Fibroblast of lung (primary cell): ENCODE measurements around the gene KCNJ4. TPM values are rescaled to one million over a fixed set of nuclear protein-coding genes. Genes with fewer than 3 reads are reported as not detected.

Experiments
- DNase-seq, 2 donors: peaks; one replicate each; pipeline versions ENCODE4 v3.0.0 to v3.0.0-alpha.2; 2010; ENCODE audit warnings: low read depth in 2 of 2
- H2AFZ ChIP-seq: 2 replicates; pipeline ENCODE4 v1.5.1; 2012; ENCODE audit warnings: low read length, control low read depth, inconsistent platforms
- H3K27ac ChIP-seq: 2 replicates; pipeline ENCODE4 v1.5.1; 2011; ENCODE audit warnings: low read length, control low read depth; ENCODE audit not compliant: insufficient read depth
- H3K27me3 ChIP-seq: 2 replicates; pipeline ENCODE4 v1.5.1; 2011; ENCODE audit warnings: mild to moderate bottlenecking, low read length; ENCODE audit not compliant: control insufficient read depth, insufficient read depth
- H3K36me3 ChIP-seq: 2 replicates; pipeline ENCODE4 v1.5.1; 2011; ENCODE audit warnings: low read length; ENCODE audit not compliant: control insufficient read depth, insufficient read depth
- H3K4me1 ChIP-seq: 2 replicates; pipeline ENCODE4 v1.5.1; 2011; ENCODE audit warnings: low read length; ENCODE audit not compliant: control insufficient read depth, insufficient read depth; ENCODE audit errors: extremely low read depth
- H3K4me2 ChIP-seq: 2 replicates; pipeline ENCODE4 v1.5.1; 2011; ENCODE audit warnings: low read length, control low read depth; ENCODE audit not compliant: insufficient read depth; ENCODE audit errors: extremely low read depth
- H3K4me3 ChIP-seq, 4 experiments: fragments of 200-600 bp in 1 of 4; sonication (generic) in 1 of 4; replicated peaks in 1 of 4; 2 replicates each; pipeline ENCODE4 v1.5.1; 2011 to 2016; ENCODE audit warnings: low read length in 4 of 4, low read depth in 3 of 4, mild to moderate bottlenecking in 3 of 4, control low read depth in 2 of 4, inconsistent platforms in 1 of 4, mixed read lengths in 1 of 4; ENCODE audit not compliant: insufficient read depth in 1 of 4; ENCODE audit errors: control extremely low read depth in 1 of 4
- H3K79me2 ChIP-seq: 2 replicates; pipeline ENCODE4 v1.5.1; 2012; ENCODE audit warnings: mild to moderate bottlenecking, low read length, inconsistent platforms; ENCODE audit not compliant: control insufficient read depth, insufficient read depth
- H3K9ac ChIP-seq: 2 replicates; pipeline ENCODE4 v1.5.1; 2011; ENCODE audit warnings: mild to moderate bottlenecking, low read length, control low read depth; ENCODE audit not compliant: insufficient read depth
- H3K9me3 ChIP-seq: 2 replicates; pipeline ENCODE4 v1.5.1; 2012; ENCODE audit warnings: low read depth, low read length; ENCODE audit not compliant: control insufficient read depth, insufficient read depth
- H4K20me1 ChIP-seq: 2 replicates; pipeline ENCODE4 v1.5.1; 2011; ENCODE audit warnings: low read length; ENCODE audit not compliant: control insufficient read depth, insufficient read depth; ENCODE audit errors: extremely low read depth
- CTCF ChIP-seq, 2 donors: IDR thresholded peaks in 1 of 2; conservative IDR thresholded peaks in 1 of 2; 1 replicate in 1 of 2; 2 replicates in 1 of 2; pipeline ENCODE4 v1.5.1; 2011 to 2012; ENCODE audit warnings: low read length in 2 of 2, control low read depth in 1 of 2, inconsistent platforms in 1 of 2, low read depth in 1 of 2, mild to moderate bottlenecking in 1 of 2
- EZH2 ChIP-seq: IDR thresholded peaks from 2 replicates; pipeline ENCODE4 v1.5.1; 2012; ENCODE audit warnings: low read length, control low read depth, mild to moderate bottlenecking; ENCODE audit errors: missing control alignments
- polyA plus RNA-seq, 2 donors: library from polyadenylated mRNA; depleted of rRNA in 1 of 2; stranded (reverse) in 1 of 2; unstranded in 1 of 2; fragments of >200 nt; gene quantifications; 2 replicates each; pipeline ENCODE4 v1.2.1, GENCODE V29; 2011 to 2012; ENCODE audit warnings: missing spikeins in 1 of 2
- total RNA-seq: library from RNA; depleted of rRNA; stranded (reverse); fragments of >200 nt; gene quantifications from 2 replicates; pipeline ENCODE4 v1.2.1, GENCODE V29; 2014

Gene KCNJ4
- total and polyA plus RNA-seq, 2 donors (not counting 1 experiment from before 2014, with no cell fraction given): not detected

- Histone ChIP-seq H3K79me2 (peaks cover 3% of the 10 kb centered on the region), H3K4me1 (peaks cover 5% of the 10 kb centered on the region), H4K20me1 (no peaks in the 10 kb centered on the region), H2AFZ (no peak overlapping the region), H3K4me2 (no peak overlapping the region), H3K4me3 (no peak overlapping the region), H3K9me3 (no peaks in the 10 kb centered on the region), H3K36me3 (peaks cover 14% of the 10 kb centered on the region), H3K27me3 (no peaks in the 10 kb centered on the region), H3K27ac (peak overlapping the region; percentile 27), H3K9ac (no peak overlapping the region)
- no peak for DNase-seq
- TF ChIP-seq CTCF (conservative IDR thresholded peaks at IDR 0.05 in 1 of 2, IDR thresholded peaks at IDR 0.05 in 1 of 2; ENCODE audit: low read depth in 1 of 2, low read length in 2 of 2): no peak
- TF ChIP-seq EZH2: no peak
Measured at GRCh38 chr22:38481871-38482332, 26.9 kb upstream of the KCNJ4 start.

GRCh38 chr22:38481162-38481870 is 26.3 kb upstream of the KCNJ4 start:
- Histone ChIP-seq H3K4me2 (no peak overlapping the region), H3K9me3 (no peaks in the 10 kb centered on the region), H3K79me2 (peaks cover 3% of the 10 kb centered on the region), H4K20me1 (no peaks in the 10 kb centered on the region), H3K4me1 (peaks cover 5% of the 10 kb centered on the region), H3K27me3 (no peaks in the 10 kb centered on the region), H3K9ac (no peak overlapping the region), H3K36me3 (peaks cover 14% of the 10 kb centered on the region), H3K27ac (no peak overlapping the region), H3K4me3 (no peak overlapping the region), H2AFZ (no peak overlapping the region)
- TF ChIP-seq CTCF (conservative IDR thresholded peaks at IDR 0.05 in 1 of 2, IDR thresholded peaks at IDR 0.05 in 1 of 2; ENCODE audit: low read depth in 1 of 2, low read length in 2 of 2): no peak
- no peak for TF ChIP-seq EZH2
- peak in 1 of 2 donors; percentile 59 for DNase-seq

DNA sequence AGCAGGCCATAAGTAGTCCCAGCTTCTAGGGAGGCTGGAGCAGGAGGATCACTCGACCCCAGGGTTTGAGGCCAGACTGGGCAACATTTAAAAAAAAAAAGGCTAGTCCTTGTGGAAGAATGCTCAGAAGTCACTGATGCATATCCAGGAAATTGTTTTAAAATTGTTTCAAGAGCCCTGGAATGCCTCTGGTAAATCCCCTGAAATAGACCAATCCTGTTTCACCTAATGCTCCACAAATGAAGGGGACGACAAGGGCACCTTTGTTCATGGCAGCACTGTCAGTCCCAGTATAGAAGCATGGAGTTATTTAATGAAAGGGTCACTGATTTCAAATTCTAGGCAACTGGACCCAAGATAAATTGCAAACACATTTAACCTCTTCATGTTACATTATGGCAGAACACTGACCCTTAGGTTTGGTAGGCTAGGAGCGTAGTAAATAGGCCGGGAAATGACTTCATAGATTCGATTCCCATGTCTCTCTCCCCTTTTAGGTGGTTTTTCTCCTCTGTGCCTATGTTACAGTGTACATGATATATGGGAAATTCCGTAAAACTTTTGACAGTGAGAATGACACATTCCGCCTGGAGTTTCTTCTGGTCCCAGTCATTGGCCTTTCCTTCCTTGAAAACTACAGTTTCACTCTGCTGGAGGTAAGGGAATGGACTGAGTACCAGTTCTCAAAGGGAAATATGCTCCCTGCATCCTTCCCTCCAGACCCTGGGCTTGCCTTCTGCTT is 24.3 kb upstream of the KCNJ4 start:
- H3K4me3 ChIP-seq: no peak overlapping the region
- DNase-seq: peak in 1 of 2 donors; percentile 49
- H3K4me2 ChIP-seq: no peak overlapping the region
- no peak overlapping the region for H3K9ac ChIP-seq
- no peaks in the 10 kb centered on the region for H4K20me1 ChIP-seq
- peaks cover 12% of the 10 kb centered on the region for H3K36me3 ChIP-seq
- TF ChIP-seq CTCF (conservative IDR thresholded peaks at IDR 0.05 in 1 of 2, IDR thresholded peaks at IDR 0.05 in 1 of 2; ENCODE audit: low read depth in 1 of 2, low read length in 2 of 2): no peak
- no peaks in the 10 kb centered on the region for H3K27me3 ChIP-seq
- peaks cover 5% of the 10 kb centered on the region for H3K4me1 ChIP-seq
- H3K79me2 ChIP-seq: no peaks in the 10 kb centered on the region
- no peak overlapping the region for H2AFZ ChIP-seq
- no peaks in the 10 kb centered on the region for H3K9me3 ChIP-seq
- H3K27ac ChIP-seq: no peak overlapping the region
